ENCODE measurements around the gene ERICH3.

ERICH3 gene

DNA sequence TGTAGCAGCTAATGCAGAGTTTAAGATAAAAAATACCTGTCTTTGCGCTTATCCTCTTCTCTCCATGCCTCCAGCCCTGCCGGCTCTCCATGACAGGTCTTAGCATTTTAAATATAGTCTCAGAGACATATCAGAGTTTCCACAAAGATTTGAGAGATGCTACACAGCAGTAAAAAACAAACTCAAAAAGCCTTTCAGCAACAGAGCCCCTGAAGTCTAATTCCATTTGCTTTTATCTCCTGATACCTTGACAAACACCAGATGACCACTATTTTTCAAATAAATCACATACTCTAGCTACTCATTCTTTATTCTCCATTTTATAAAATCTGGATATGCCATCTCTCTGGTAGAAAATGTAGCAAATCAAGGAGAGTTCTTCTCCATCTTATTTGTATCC is 81.6 kb downstream of the ERICH3 start:
- DNase-seq (ENCODE audit: low read depth), result no peak

DNA sequence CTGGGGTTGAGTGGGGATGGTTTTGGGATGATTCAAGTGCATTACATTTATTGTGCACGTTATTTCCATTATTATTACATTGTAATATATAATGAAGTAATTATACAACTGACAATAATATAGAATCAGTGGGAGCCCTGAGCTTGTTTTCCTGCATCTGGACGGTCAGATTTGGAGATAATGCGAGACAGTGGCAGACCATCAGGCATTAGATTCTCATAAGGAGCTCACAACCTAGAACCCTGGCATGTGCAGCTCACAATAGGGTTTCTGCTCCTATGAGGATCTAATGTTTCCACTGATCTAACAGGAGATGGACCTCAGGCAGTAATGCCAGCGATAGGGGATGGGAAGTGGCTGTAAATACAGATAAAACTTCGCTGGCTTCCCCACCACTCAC is 83.3 kb downstream of the ERICH3 start:
- DNase-seq (ENCODE audit: low read depth), result no peak

DNA sequence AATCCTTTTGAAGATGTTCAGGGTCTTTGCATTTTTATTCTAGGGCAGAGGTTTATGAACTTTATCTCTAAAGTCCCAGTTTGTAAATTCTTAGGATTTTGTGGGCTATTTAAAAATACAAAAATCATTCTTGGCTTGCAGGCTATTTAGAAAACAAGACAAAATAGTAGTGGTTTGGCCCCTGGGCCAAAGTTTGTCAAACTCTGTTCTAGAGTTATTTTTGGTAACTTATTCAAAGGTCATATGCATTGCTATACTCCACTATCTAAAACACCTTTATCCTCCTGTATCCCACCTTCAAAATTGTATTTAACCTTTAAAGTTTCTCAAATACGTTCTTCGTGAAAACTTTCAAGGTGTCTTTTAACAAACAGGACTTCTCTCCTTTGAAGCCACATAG is 85.7 kb downstream of the ERICH3 start:
- no peak for DNase-seq (ENCODE audit: low read depth)

GRCh38 chr1:74586253-74586897 is 87.2 kb downstream of the ERICH3 start:
- DNase-seq (ENCODE audit: low read depth), result no peak

DNA sequence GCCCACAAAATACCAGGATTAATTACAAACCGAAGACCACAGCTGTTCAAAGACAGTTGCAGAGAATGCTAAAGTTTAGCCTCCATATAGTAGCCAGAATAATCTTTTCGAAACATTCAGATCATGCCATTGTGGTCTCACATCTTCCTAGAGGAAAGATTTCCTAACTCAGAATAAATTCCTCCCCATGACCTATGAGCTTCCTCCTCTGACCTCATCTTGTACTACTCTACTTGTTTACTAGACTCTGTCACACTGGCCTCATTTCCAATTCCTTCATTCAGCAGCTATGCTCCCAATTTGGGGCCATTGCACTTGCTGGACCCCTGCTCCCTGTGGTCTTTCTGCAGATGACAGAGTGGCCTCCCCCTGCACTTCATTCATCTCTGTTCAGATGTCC is 89.4 kb downstream of the ERICH3 start:
- no peak for DNase-seq (ENCODE audit: low read depth)

GRCh38 chr1:74583397-74583796 is 90.2 kb downstream of the ERICH3 start:
- no peak for DNase-seq (ENCODE audit: low read depth)

- DNase-seq (ENCODE audit: low read depth), result no peak
Measured at GRCh38 chr1:74579425-74579824, 94.2 kb downstream of the ERICH3 start.

GRCh38 chr1:74578101-74578500 is 95.5 kb downstream of the ERICH3 start:
- DNase-seq (ENCODE audit: low read depth), result no peak

GRCh38 chr1:74571891-74572290 is 101.7 kb downstream of the ERICH3 start:
- no peak for DNase-seq (ENCODE audit: low read depth)

DNA sequence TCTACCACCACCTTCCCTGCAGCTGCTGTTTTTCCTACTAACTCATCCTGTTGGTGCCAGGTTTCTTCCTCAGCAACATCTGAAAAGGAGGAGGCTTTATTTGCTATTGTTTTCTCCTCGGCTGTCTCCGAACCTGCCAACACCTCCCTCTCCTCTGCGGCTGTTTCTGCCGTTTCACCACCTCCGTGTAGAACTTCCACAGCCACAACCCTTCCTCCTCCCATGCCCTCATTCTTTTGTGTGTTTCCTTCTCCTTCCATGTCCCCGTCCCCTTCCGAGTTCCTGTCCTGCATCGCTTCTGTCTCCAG is 102.1 kb downstream of the ERICH3 start:
- no peak for DNase-seq (ENCODE audit: low read depth)

DNA sequence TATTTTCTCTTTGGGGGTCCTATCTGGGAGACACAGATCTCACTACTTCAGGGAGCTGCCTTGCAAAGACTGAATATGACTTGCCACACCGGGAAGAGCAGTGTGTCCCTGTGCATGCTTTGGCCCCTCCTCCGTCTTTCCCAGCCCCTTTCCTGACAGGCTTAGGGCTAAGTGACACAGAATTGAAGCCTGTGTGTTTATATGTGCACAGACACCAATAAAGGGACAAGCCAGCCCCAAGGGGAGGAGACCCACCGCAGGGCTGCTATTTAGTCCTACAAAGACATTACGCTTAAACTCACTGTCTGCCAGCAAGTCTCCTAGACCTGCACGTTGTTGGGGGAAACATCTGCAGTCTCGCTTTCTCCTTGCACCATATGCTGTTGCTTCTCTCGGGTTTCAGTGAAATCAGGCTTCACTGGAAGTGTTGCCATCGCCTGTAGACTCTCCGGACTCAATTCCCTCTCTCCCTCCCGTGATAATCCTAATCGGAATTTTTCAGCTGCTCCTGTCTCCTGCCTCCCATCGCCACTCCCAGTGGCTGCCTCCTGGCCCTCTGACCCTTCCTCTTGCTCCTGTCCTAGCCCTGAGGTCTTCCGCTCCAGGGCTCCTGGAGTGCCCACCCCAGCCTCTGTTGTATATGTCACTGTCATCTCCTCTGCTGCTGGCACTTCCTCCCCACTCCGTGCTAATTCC is 102.6 kb downstream of the ERICH3 start:
- no peak for DNase-seq (ENCODE audit: low read depth)

DNA sequence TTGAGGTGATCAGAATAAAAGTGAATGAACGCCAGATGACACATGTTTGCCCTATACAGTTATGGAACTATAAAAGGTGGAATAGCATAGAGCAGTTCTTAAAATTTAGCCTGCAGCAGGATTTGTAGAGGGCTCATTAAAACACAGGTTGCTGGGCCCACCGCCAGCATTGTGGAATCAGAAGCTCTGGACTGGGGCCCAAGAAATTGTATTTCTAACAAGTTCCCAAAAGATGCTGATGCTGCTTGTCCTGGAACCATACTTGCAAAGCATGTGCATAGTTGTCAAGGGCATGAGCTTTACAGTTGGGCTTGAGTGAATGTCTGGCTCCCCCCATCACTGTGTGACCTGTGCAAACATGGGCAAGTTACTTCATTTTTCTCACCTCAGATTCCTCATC is 123.7 kb downstream of the ERICH3 start:
- DNase-seq (ENCODE audit: low read depth), result no peak

GRCh38 chr1:74548961-74549750 is 124.4 kb downstream of the ERICH3 start:
- no peak for DNase-seq (ENCODE audit: low read depth)

DNA sequence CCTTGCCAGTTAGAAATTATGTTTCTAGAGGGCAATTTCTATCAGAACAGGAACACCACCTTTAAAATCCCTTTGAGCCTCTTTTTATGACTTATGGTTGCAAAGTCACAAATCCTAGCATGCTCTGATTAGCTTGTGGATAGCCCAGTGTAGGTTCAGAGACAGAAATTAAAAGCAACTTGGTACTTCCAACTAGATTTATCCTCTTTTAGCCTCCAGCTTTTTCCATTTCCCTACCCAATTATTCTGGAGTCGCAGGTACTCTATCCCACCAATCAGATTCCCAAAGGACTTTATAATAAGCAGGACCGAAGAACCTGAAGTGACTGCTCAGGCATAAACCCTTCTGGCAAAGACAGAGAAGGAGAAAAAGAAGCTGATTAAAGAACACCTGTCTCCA is 127.8 kb downstream of the ERICH3 start:
- DNase-seq (ENCODE audit: low read depth), result no peak

DNA sequence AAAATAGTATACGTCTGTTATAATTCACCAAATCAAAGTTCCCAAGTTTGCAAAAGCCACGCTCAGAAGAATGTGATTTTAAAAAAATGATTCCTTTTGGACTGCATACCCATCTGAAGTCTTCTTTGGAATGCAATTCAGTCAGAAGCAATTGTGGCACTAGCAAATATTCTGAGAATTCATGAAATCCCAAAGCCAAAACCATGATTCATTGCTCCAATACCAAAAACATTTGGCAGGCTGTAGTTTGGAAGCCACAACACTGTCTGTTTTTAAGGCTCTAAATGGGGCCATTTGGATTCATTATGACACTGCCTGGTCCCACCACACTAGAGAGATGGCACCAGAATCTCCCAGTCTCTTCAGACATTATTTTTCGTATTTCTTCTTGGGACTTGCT is 139.4 kb downstream of the ERICH3 start:
- DNase-seq (ENCODE audit: low read depth), result no peak

DNA sequence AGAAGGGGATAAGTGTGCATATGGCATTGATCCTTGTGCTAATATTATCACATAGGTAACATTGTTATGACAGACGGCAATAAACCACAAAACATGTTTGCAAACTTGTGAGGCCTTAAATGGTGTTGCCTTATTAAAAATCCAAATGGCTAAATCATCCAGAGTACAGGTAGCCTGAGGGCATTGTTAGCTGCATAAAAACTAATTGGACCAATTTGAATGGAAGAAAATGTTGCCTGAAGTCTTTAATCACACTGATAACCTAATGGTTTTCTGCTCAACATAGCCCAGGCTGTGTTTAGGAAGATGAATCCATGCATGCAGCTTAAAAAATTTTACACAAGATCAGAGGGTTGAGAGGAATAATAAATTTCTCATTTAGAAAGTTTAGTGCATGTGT is 141.8 kb downstream of the ERICH3 start:
- DNase-seq (ENCODE audit: low read depth), result no peak

DNA sequence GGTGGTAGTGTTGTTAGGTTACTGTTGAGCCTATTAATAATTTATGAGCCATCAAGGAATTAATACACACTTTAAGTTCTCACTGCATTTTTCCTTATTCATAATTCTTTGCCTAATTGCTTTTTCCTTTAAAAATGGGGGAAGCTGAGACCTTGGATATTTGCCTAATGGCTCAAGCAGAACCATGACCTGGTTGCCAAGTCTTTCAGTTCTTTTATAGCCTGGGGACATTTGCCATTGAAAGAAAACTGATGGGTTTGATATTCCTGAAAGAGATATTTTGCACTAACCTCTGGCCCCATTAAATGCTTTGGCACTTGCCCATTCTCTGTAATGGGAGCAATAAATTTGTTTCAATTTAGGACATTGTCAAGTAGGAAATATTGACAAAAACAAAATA is 142.7 kb downstream of the ERICH3 start:
- no peak for DNase-seq (ENCODE audit: low read depth)

GRCh38 chr1:74528123-74528522 is 145.5 kb downstream of the ERICH3 start:
- DNase-seq (ENCODE audit: low read depth), result no peak

- DNase-seq (ENCODE audit: low read depth), result no peak
Measured at GRCh38 chr1:74526708-74527107, 146.9 kb downstream of the ERICH3 start.

DNA sequence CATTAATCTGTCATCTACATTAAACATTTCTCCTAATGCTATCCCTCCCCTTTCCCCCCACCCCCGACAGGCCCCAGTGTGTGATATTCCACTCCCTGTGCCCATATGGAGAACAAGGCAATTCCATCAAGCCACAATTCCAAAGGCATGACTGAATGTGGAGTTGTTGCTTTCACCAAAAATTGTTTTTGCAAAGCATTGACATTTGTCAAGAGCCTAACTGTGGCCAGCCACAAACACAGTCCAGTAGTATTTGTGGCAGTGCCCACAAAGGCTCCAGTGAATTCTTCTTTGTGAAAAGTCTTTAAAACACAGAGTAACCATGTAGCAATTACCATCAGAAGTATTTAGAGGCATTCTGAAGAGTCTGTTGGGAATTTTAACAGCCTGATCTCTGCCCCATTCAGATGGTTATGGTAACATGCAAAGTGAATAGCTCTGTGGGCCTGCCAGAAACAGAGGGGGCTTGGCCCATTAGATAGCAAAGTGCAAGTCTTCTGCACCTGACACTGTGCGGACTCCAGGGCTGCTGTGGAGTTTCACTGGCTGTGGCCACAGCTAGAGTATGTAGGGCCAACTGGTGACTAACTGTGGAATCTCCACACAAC is 149.6 kb downstream of the ERICH3 start:
- DNase-seq (ENCODE audit: low read depth), result no peak

- no peak for DNase-seq (ENCODE audit: low read depth)
Measured at GRCh38 chr1:74522148-74522547, 151.4 kb downstream of the ERICH3 start.
